PC-9 (cell line): ENCODE data around the gene WWC2. TPM values are rescaled to one million over a fixed set of nuclear protein-coding genes. Genes with fewer than 3 reads are reported as not detected.

Experiments
- BruUV-seq: library from RNA; stranded (reverse); fragments of 400-500 nt; replicated peaks from 2 replicates; lab custom pipeline; 2021; lab: Mats Ljungman, UMichigan
- CTCF ChIA-PET: fragments of 300-600 bp; sonication (Branson Sonifier 250); formaldehyde crosslinking; loops from one replicate; lab custom pipeline; 2022; ENCODE audit warnings: antibody characterized with exemption; lab: Charles Lee
- POLR2A ChIA-PET: fragments of 300-600 bp; sonication (Branson Sonifier 250); formaldehyde crosslinking; loops from one replicate; lab custom pipeline; 2022; ENCODE audit warnings: antibody characterized with exemption; ENCODE audit not compliant: unreplicated experiment; lab: Charles Lee
- DNase-seq, 2 experiments: peaks; one replicate each; pipeline versions ENCODE4 v3.0.0 to v3.0.0-alpha.2; 2015 to 2022; ENCODE audit warnings: mixed read lengths in 1 of 2
- H2AFZ ChIP-seq: fragments of 200-600 bp; sonication (generic); 2 replicates; pipeline ENCODE4 v1.8.1; 2017; ENCODE audit warnings: antibody characterized with exemption
- H3F3A ChIP-seq: fragments of 200-600 bp; sonication (generic); 2 replicates; pipeline ENCODE4 v1.8.1; 2017; ENCODE audit warnings: antibody characterized with exemption, mild to moderate bottlenecking, low read depth; ENCODE audit not compliant: insufficient read depth
- H3K27ac ChIP-seq: fragments of 200-600 bp; sonication (generic); 2 replicates; pipeline ENCODE4 v1.6.1; 2016; ENCODE audit warnings: mixed run types
- H3K27me3 ChIP-seq: fragments of 200-600 bp; sonication (generic); 2 replicates; pipeline ENCODE4 v1.6.1; 2016; ENCODE audit warnings: low read depth, mixed run types; ENCODE audit not compliant: insufficient read depth
- H3K36me3 ChIP-seq: fragments of 200-600 bp; sonication (generic); 2 replicates; pipeline ENCODE4 v1.6.1; 2016; ENCODE audit warnings: low read depth, mixed run types
- H3K4me1 ChIP-seq: fragments of 200-600 bp; sonication (generic); replicated peaks from 2 replicates; pipeline ENCODE4 v1.6.1; 2016; ENCODE audit warnings: mixed run types; ENCODE audit not compliant: insufficient read depth
- H3K4me2 ChIP-seq: fragments of 200-600 bp; sonication (generic); 2 replicates; pipeline ENCODE4 v1.6.1; 2017; ENCODE audit warnings: mixed run types
- H3K4me3 ChIP-seq: fragments of 200-600 bp; sonication (generic); 2 replicates; pipeline ENCODE4 v1.6.1; 2016; ENCODE audit warnings: mixed run types
- H3K79me2 ChIP-seq: fragments of 200-600 bp; sonication (generic); 2 replicates; pipeline ENCODE4 v1.6.1; 2017; ENCODE audit warnings: low read depth, mixed run types
- H3K9me2 ChIP-seq: fragments of 200-600 bp; sonication (generic); 2 replicates; pipeline ENCODE4 v1.8.1; 2017; ENCODE audit warnings: mild to moderate bottlenecking; ENCODE audit not compliant: insufficient read depth
- H3K9me3 ChIP-seq: fragments of 200-600 bp; sonication (generic); 2 replicates; pipeline ENCODE4 v1.8.1; 2016; ENCODE audit warnings: low read depth; ENCODE audit not compliant: insufficient read depth
- H4K20me1 ChIP-seq: fragments of 200-600 bp; sonication (generic); 2 replicates; pipeline ENCODE4 v1.8.1; 2017; ENCODE audit not compliant: insufficient read depth
- EZH2 ChIP-seq: fragments of 200-600 bp; sonication (generic); IDR thresholded peaks from 2 replicates; pipeline ENCODE4 v1.8.0; 2017; ENCODE audit warnings: antibody characterized with exemption, low read depth
- intact Hi-C: fragments of 100-400 bp; cut with micrococcal nuclease; formaldehyde crosslinking; loops from one replicate; pipeline ENCODE4 v1.10.0; 2022; ENCODE audit not compliant: unreplicated experiment
- total RNA-seq: library from RNA; stranded (reverse); gene quantifications from 2 replicates; pipeline ENCODE4 v1.2.3, GENCODE V29; 2021
- TF ChIP-seq, protein P1 (sequence below): fragments of 200-600 bp; sonication (generic); conservative IDR thresholded peaks from 2 replicates; pipeline ENCODE4 v1.6.1; 2017; ENCODE audit warnings: mixed run types, antibody characterized with exemption, mild to moderate bottlenecking, moderate library complexity

WWC2 gene
- total RNA-seq, 1 experiment from 2014 or later, result 42.3 TPM

DNA sequence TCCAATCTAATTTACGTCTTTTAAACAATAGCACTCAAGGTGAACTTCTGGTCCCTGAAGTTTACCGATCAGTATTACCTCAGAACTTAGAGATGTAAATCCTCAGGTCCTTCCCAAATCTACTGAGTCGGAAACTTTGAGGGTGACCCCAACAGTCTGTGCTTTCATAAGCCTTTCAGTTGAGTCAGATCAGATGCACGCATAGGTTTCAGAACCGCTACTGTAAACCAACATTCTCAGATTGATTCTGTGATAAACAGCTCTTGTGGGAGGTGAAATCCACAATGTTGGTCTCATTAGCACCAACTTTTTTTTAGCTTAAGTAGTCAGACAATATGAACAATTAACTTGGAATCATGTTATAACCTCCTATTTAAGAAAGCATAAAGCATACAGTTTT is 86.0 kb downstream of the WWC2 start:
- Histone ChIP-seq H4K20me1 (no peaks in the 10 kb centered on the region), H3K36me3 (no peaks in the 10 kb centered on the region), H3K4me2 (no peak overlapping the region), H3K79me2 (0 out of 2 replicates have a peak, but pooled peaks cover 6% of the 10 kb centered on the region), H3K27me3 (no peaks in the 10 kb centered on the region), H2AFZ (no peak overlapping the region), H3K9me2 (no peaks in the 10 kb centered on the region), H3K4me1 (peaks cover 15% of the 10 kb centered on the region; the same call in 1 of the 2 replicates), H3F3A (peaks cover 7% of the 10 kb centered on the region; the same call in 1 of the 2 replicates), H3K9me3 (no peaks in the 10 kb centered on the region), H3K4me3 (no peak overlapping the region), H3K27ac (no peak overlapping the region)
- DNase-seq, result no peak
- BruUV-seq, result no TSS peak
- CTCF ChIA-PET, result no interaction called here
- TF ChIP-seq EZH2, result no peak
- TF ChIP-seq, protein P1, sequence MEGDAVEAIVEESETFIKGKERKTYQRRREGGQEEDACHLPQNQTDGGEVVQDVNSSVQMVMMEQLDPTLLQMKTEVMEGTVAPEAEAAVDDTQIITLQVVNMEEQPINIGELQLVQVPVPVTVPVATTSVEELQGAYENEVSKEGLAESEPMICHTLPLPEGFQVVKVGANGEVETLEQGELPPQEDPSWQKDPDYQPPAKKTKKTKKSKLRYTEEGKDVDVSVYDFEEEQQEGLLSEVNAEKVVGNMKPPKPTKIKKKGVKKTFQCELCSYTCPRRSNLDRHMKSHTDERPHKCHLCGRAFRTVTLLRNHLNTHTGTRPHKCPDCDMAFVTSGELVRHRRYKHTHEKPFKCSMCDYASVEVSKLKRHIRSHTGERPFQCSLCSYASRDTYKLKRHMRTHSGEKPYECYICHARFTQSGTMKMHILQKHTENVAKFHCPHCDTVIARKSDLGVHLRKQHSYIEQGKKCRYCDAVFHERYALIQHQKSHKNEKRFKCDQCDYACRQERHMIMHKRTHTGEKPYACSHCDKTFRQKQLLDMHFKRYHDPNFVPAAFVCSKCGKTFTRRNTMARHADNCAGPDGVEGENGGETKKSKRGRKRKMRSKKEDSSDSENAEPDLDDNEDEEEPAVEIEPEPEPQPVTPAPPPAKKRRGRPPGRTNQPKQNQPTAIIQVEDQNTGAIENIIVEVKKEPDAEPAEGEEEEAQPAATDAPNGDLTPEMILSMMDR, result no peak
- POLR2A ChIA-PET, result no interaction called here
- intact Hi-C loops, result no loop called here

- H3F3A ChIP-seq, result peaks cover 7% of the 10 kb centered on the region; the same call in 1 of the 2 replicates
- peaks cover 15% of the 10 kb centered on the region; the same call in 1 of the 2 replicates for H3K4me1 ChIP-seq
- no peaks in the 10 kb centered on the region for H4K20me1 ChIP-seq
- no peak overlapping the region for H3K4me3 ChIP-seq
- no peak overlapping the region for H3K4me2 ChIP-seq
- no peaks in the 10 kb centered on the region for H3K9me2 ChIP-seq
- no peaks in the 10 kb centered on the region for H3K36me3 ChIP-seq
- CTCF ChIA-PET, result interaction anchor here (0.7 kb wide), 1 partner anchor 9 kb away, joined by 16 read pairs; no protein-coding TSS in a partner anchor
- TF ChIP-seq, protein P1, result no peak
- no peak for TF ChIP-seq EZH2
- H3K27ac ChIP-seq, result no peak overlapping the region
- intact Hi-C loops, result no loop called here
- no peaks in the 10 kb centered on the region for H3K27me3 ChIP-seq
- 0 out of 2 replicates have a peak, but pooled peaks cover 6% of the 10 kb centered on the region for H3K79me2 ChIP-seq
- no peaks in the 10 kb centered on the region for H3K9me3 ChIP-seq
- H2AFZ ChIP-seq, result no peak overlapping the region
- no TSS peak for BruUV-seq
- DNase-seq, result no peak
- POLR2A ChIA-PET, result no interaction called here
These were observed 86.5 kb downstream of the WWC2 start for GRCh38 chr4:183185559-183185958.

DNA sequence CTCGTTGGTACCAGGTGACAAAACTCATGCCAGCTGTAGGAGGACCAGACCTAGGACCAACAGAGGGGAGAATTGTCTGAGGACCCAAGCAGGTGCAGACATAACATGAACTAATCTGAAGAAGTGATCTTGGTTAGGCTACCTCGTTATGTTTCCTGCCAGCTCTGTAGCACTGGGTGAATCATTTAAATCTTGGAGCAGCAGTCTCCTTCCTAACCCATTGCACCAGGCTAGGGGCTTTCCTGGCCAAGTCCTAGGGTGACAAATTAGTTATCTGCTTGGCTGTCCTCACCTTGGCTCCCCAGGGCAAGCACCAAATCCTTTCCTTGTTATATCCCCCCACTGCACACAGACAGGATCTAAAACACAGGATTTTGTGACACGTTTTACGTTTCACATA is 87.8 kb downstream of the WWC2 start:
- Histone ChIP-seq H3K4me2 (no peak overlapping the region), H3K4me1 (peaks cover 15% of the 10 kb centered on the region; the same call in 1 of the 2 replicates), H2AFZ (no peak overlapping the region), H3K27me3 (no peaks in the 10 kb centered on the region), H3K36me3 (no peaks in the 10 kb centered on the region), H3F3A (peaks cover 7% of the 10 kb centered on the region; the same call in 1 of the 2 replicates), H3K9me3 (no peaks in the 10 kb centered on the region), H3K9me2 (no peaks in the 10 kb centered on the region), H4K20me1 (no peaks in the 10 kb centered on the region), H3K79me2 (0 out of 2 replicates have a peak, but pooled peaks cover 6% of the 10 kb centered on the region), H3K4me3 (no peak overlapping the region), H3K27ac (no peak overlapping the region)
- no peak for DNase-seq
- CTCF ChIA-PET, result no interaction called here
- TF ChIP-seq, protein P1, result no peak
- TF ChIP-seq EZH2, result no peak
- no TSS peak for BruUV-seq
- POLR2A ChIA-PET, result interaction anchor here (0.6 kb wide), 1 partner anchor 22 kb away, joined by 4 read pairs; no protein-coding TSS in a partner anchor
- intact Hi-C loops, result no loop called here
